BLaER1 treated with 17β-estradiol and CSF1 and Interleukin-3, amounts not matched to agents 10 nM and 100 nM (cell line): ENCODE results near the gene IRF2.

Experiments
- H3K27ac ChIP-seq, 11 experiments: shearing (Covaris generic); formaldehyde crosslinking; 2 replicates each; pipeline ENCODE4 v1.8.1; 2022
- H3K27me3 ChIP-seq, 11 experiments: shearing (Covaris generic); formaldehyde crosslinking; 2 replicates each; pipeline ENCODE4 v1.8.1; 2022
- H3K36me3 ChIP-seq, 11 experiments: shearing (Covaris generic); formaldehyde crosslinking; 2 replicates each; pipeline ENCODE4 v1.8.1; 2022
- H3K4me1 ChIP-seq, 10 experiments: shearing (Covaris generic); formaldehyde crosslinking; 2 replicates each; pipeline ENCODE4 v1.8.1; 2022
- H3K4me2 ChIP-seq, 11 experiments: shearing (Covaris generic); formaldehyde crosslinking; 2 replicates each; pipeline ENCODE4 v1.8.1; 2022
- H3K4me3 ChIP-seq, 10 experiments: shearing (Covaris generic); formaldehyde crosslinking; 2 replicates each; pipeline ENCODE4 v1.8.1; 2022
- H3K9ac ChIP-seq, 11 experiments: shearing (Covaris generic); formaldehyde crosslinking; 2 replicates each; pipeline ENCODE4 v1.8.1; 2022
- H3K9me3 ChIP-seq, 11 experiments: shearing (Covaris generic); formaldehyde crosslinking; replicated peaks in 1 of 11; 2 replicates each; pipeline ENCODE4 v1.8.1; 2022
- H4K20me1 ChIP-seq, 11 experiments: shearing (Covaris generic); formaldehyde crosslinking; 2 replicates each; pipeline ENCODE4 v1.8.1; 2022
- Cebpa-rat ChIP-seq, 11 experiments: shearing (Covaris generic); IDR thresholded peaks; 2 replicates each; pipeline ENCODE4 v1.8.1; 2022

The IRF2 gene

DNA sequence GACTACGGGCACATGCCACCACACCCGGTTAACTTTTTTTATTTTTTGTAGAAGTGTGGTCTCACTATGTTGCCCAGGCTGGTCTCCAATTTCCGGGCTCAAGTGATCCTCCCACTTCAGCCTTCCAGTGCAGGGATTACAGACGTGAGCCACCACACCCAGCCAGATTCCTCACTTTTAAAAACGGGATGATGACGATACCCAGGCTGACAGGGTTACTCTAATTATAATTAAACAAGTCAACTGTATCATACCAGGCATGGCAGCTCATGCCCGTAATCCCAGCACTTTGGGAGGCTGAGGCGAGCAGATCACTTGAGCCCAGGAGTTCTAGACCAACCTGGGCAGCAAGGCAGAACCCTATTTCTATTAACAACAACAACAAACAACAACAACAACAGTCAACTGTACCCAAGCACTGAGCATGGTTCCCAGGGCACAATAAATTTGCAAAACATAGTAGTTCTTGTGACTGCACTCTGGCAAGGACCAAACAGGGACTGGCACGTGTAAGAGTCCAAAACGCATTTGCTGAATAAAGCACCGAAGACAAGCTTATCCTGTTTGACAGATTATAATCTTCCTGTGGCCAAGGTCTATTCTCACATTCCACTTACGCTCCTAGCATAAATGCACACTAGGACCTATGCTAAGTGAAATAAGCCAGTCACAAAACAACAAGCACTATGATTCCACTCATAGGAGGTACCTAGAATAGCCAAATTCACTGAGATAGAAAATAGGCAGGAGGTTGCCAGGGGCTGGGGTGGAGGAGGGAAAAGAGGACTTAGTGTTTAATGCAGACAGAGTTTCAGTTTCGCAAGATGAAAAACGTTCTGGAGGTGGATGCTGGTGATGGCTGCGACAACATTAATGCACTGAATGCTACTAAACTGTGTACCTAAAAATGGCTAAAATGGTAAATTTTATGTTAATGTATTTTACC, 77.5 kb downstream of the IRF2 start:
- Histone ChIP-seq H4K20me1 (no peaks in the 10 kb centered on the region), H3K36me3 (peaks cover 41 to 55% (median 51%) of the 10 kb centered on the region in 11 experiments), H3K9ac (peak overlapping the region in 10 of 11 experiments; percentile 14 to 88 (median 78); a peak in 19 of 22 replicates), H3K4me2 (peak overlapping the region; percentile 77 to 98 (median 93)), H3K9me3 (0 out of 22 replicates have a peak, but pooled peaks cover 0 to 7% (median 0%) of the 10 kb centered on the region in 11 experiments), H3K27ac (peak overlapping the region; percentile 41 to 98 (median 90); a peak in 21 of 22 replicates), H3K4me1 (peaks cover 61 to 85% (median 66%) of the 10 kb centered on the region in 10 experiments), H3K4me3 (peak overlapping the region in 8 of 10 experiments; percentile 12 to 46 (median 22); a peak in 10 of 20 replicates), H3K27me3 (no peaks in the 10 kb centered on the region)
- no peak for TF ChIP-seq Cebpa-rat (IDR thresholded peaks at IDR 0.05)

DNA sequence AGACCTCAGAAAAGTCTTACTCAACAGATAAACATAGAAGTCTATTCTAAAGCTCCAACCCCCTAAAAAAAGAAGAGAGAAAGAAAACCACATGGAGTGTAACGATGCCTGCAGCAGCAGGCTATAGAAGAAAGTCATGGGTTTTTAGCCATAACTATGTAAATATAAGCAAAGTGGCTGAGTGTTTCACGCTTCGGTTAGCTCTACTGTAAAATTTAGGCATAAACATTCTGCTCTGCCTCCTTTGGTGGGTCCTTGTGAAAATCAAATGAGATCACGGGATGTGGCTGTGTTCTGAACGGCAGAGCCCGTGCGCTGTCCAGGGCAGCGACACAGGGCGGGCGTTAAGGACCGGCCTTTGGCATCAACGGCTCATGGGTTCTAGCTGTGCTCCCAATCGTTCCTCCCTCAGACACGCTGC, 78.4 kb downstream of the IRF2 start:
- H3K27ac ChIP-seq: peak overlapping the region; percentile 41 to 98 (median 90); a peak in 21 of 22 replicates
- peak overlapping the region; percentile 56 to 88 (median 78); a peak in 21 of 22 replicates for H3K9ac ChIP-seq
- peak overlapping the region in 9 of 10 experiments; percentile 1 to 46 (median 24); a peak in 15 of 20 replicates for H3K4me3 ChIP-seq
- peaks cover 0 to 13% (median 0%) of the 10 kb centered on the region in 11 experiments; a peak in 6 of 22 replicates for H3K9me3 ChIP-seq
- peaks cover 69 to 92% (median 75%) of the 10 kb centered on the region in 10 experiments for H3K4me1 ChIP-seq
- no peaks in the 10 kb centered on the region for H4K20me1 ChIP-seq
- H3K27me3 ChIP-seq: no peaks in the 10 kb centered on the region
- 0 out of 22 replicates have a peak, but pooled peaks of 1 of the 11 experiments have one; percentile 12 for TF ChIP-seq Cebpa-rat (IDR thresholded peaks at IDR 0.05)
- H3K4me2 ChIP-seq: peak overlapping the region; percentile 77 to 98 (median 93)
- peaks cover 40 to 55% (median 51%) of the 10 kb centered on the region in 11 experiments for H3K36me3 ChIP-seq

DNA sequence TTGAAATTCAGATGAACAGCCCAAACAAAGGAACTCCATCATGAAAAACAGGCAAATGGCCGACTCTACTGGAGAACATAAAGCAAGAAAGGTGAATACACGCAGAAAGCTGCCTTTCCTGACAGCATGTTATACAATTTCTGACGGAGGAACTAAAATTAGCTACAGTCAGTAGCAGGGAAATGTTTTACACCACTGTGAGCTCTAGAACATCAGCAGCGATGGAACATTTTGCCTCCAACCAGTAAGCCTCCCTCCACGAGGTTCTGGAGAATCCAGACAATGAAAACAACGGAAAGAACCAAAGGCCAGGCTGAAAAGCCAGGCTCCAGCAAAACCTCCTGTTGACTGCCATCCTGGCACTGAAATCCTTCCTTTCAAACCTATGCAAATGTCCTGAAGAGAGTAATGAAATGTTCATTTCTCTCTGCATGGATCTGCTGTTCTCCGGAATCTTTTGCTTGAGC, 78.9 kb downstream of the IRF2 start:
- peak overlapping the region in 9 of 10 experiments; percentile 1 to 46 (median 24); a peak in 13 of 20 replicates for H3K4me3 ChIP-seq
- no peak for TF ChIP-seq Cebpa-rat (IDR thresholded peaks at IDR 0.05)
- peak overlapping the region; percentile 77 to 98 (median 93) for H3K4me2 ChIP-seq
- H3K9ac ChIP-seq: peak overlapping the region; percentile 56 to 88 (median 78); a peak in 21 of 22 replicates
- no peaks in the 10 kb centered on the region for H3K27me3 ChIP-seq
- peaks cover 0 to 16% (median 0%) of the 10 kb centered on the region in 11 experiments; a peak in 6 of 22 replicates for H3K9me3 ChIP-seq
- H4K20me1 ChIP-seq: no peaks in the 10 kb centered on the region
- H3K27ac ChIP-seq: peak overlapping the region; percentile 41 to 98 (median 90); a peak in 21 of 22 replicates
- peaks cover 40 to 55% (median 51%) of the 10 kb centered on the region in 11 experiments for H3K36me3 ChIP-seq
- H3K4me1 ChIP-seq: peaks cover 74 to 92% (median 80%) of the 10 kb centered on the region in 10 experiments

DNA sequence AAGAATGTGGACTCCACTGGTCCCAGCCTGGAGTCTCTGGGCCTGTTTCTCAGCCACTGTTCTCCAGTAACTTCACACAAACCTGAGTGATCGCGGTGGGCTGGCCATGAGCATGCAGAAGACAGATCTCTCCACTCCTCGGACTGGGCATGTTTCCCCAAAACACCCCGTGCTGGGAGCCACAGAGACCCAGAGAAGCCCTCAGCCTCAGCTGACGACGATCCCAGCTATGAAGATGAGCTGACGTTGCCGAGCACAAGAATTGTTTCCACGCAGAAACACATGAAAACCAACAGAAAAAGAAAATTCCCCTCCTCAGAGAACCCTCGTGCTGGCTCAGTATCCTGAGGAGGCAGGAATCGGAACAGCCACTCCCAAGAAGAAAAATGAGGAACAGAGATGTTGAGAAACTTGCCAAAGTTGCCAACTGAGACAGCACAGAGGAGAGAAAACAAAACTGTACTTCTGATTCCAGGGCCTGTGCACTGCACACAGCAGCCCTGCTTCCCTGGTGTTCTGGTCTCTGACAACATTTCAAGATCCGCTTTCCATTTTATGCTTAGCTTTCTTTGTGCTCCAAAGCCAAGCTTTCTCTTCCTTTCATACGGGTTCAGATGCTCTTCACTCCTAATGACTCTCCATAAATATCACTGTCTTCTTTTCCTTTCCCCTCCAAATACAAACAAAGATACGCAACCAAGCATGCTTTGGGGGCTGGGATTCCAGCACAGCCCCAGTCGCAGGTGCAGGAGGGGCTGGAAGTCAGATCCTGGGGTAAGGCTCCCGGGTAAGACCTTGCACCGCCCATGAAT, 81.4 kb downstream of the IRF2 start:
- peaks cover 39 to 55% (median 51%) of the 10 kb centered on the region in 11 experiments for H3K36me3 ChIP-seq

DNA sequence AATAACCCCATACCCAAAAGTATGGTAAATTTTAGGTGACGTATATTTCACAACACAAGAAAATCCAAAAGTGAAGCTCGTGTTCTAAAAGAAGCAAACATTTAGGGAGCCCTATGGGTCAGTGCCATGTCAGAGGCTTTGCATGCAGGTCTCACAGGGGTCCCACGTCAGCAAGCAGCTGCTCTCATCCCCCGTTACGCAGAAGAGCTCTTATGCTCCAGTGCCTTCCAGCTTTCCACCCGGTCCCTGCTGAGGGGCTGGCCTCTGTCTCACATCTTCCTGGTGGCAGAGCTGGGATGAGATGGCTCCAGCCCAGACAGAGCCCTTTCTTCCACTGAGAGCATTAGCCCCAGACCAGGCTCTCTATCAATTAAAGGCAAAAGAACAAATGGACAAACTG, 82.0 kb downstream of the IRF2 start:
- H3K27me3 ChIP-seq: no peaks in the 10 kb centered on the region
- peak overlapping the region in 9 of 10 experiments; percentile 13 to 62 (median 38); a peak in 15 of 20 replicates for H3K4me3 ChIP-seq
- TF ChIP-seq Cebpa-rat (IDR thresholded peaks at IDR 0.05): no peak
- H4K20me1 ChIP-seq: no peaks in the 10 kb centered on the region
- H3K9me3 ChIP-seq: peaks cover 0 to 15% (median 0%) of the 10 kb centered on the region in 11 experiments; a peak in 8 of 22 replicates
- peaks cover 36 to 51% (median 47%) of the 10 kb centered on the region in 11 experiments for H3K36me3 ChIP-seq
- H3K4me2 ChIP-seq: peak overlapping the region; percentile 77 to 98 (median 93)
- H3K4me1 ChIP-seq: peaks cover 94 to 100% (median 100%) of the 10 kb centered on the region in 10 experiments
- peak overlapping the region; percentile 74 to 98 (median 90) for H3K27ac ChIP-seq
- H3K9ac ChIP-seq: peak overlapping the region; percentile 71 to 88 (median 78)

More for the DNA sequence above, 81.4 kb downstream of the IRF2 start:
- H4K20me1 ChIP-seq: no peaks in the 10 kb centered on the region
- peak overlapping the region; percentile 77 to 98 (median 93) for H3K4me2 ChIP-seq
- peak overlapping the region in 9 of 10 experiments; percentile 13 to 62 (median 38); a peak in 17 of 20 replicates for H3K4me3 ChIP-seq
- H3K9me3 ChIP-seq: peaks cover 0 to 15% (median 0%) of the 10 kb centered on the region in 11 experiments; a peak in 8 of 22 replicates
- TF ChIP-seq Cebpa-rat (IDR thresholded peaks at IDR 0.05): peak in 1 of 11 experiments; percentile 10; a peak in 1 of 22 replicates
- H3K27me3 ChIP-seq: no peaks in the 10 kb centered on the region
- H3K9ac ChIP-seq: peak overlapping the region; percentile 71 to 88 (median 78)
- peak overlapping the region; percentile 74 to 98 (median 90) for H3K27ac ChIP-seq
- H3K4me1 ChIP-seq: peaks cover 94 to 100% (median 100%) of the 10 kb centered on the region in 10 experiments

DNA sequence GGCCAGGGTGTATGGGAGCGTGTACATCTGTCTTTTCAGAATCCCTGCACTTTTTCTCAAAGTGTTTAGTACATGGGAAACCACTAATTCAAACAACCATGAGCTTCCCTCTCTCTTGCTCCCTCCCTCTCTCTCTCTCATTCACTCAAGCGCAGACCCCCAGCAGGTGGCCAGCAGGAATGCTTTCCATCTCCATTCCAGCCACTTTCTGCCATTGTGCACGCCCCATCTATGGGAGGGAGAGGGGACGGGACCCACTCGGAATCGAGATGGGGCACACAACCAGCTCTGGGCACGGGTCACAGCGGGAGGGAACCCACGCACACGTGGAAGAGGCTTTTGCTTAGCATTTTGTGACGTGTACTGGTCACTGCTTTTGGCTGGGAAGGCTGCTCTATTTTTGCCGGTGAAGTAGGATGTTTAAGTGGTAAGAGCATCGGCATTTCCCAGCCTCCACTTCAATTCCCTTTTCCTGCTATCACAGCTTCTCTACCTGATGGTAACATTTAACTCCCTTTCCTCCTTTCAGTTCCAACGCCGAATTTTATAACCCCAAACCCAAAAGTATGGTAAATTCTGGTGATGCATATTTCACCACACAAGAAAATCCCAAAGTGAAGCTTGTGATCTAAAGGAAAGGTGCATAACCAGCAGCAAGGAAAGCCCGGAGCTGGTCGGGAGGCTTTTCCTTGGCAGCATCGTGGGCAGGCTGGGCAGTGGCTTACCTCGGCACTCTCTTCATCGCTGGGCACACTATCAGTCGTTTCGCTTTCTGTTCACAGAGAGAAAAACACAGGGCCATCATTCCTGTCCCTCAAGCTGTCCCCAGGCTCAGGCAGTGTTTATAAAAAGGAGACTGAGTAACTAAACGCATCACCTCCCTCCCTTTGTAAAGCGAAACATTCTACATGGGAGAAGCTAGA, 84.1 kb downstream of the IRF2 start:
- no peak for TF ChIP-seq Cebpa-rat (IDR thresholded peaks at IDR 0.05)
- Histone ChIP-seq H3K9ac (peak overlapping the region in 3 of 11 experiments; percentile 4 to 88 (median 24); a peak in 3 of 22 replicates), H3K4me3 (no peak overlapping the region), H3K27ac (peak overlapping the region in 8 of 11 experiments; percentile 89 to 98 (median 92); a peak in 17 of 22 replicates), H3K4me1 (peaks cover 94 to 100% (median 100%) of the 10 kb centered on the region in 10 experiments), H3K4me2 (peak overlapping the region; percentile 77 to 98 (median 93)), H3K27me3 (no peaks in the 10 kb centered on the region), H4K20me1 (no peaks in the 10 kb centered on the region), H3K36me3 (peaks cover 36 to 51% (median 47%) of the 10 kb centered on the region in 11 experiments), H3K9me3 (peaks cover 0 to 15% (median 0%) of the 10 kb centered on the region in 11 experiments; a peak in 8 of 22 replicates)

DNA sequence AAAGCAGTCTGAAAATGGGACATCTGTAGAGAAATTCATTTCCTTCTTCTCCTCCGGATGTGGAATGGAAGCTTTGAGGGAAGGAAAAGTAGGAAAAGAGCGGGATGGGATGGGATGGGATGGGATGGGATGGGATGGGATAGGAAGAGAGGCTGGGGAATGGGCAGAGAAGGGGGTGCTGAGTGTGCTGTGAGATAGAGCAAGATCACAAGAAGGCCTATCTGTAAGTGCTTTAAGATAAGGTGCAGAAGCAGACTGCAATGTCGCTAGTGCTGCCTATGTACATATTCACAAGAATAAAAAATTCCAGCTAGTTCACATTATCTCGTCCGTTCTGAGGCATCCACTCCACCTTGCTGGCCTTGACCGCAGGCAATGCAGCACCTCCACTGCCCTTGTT, 86.2 kb downstream of the IRF2 start:
- Histone ChIP-seq H3K36me3 (peaks cover 36 to 50% (median 47%) of the 10 kb centered on the region in 11 experiments), H3K27me3 (no peaks in the 10 kb centered on the region), H3K9ac (peak overlapping the region in 5 of 11 experiments; percentile 1 to 83 (median 72); a peak in 9 of 22 replicates), H3K4me1 (peaks cover 94 to 100% (median 100%) of the 10 kb centered on the region in 10 experiments), H3K9me3 (peaks cover 0 to 15% (median 0%) of the 10 kb centered on the region in 11 experiments; a peak in 8 of 22 replicates), H3K4me3 (no peak overlapping the region), H3K27ac (peak overlapping the region in 9 of 11 experiments; percentile 26 to 98 (median 90); a peak in 16 of 22 replicates), H3K4me2 (peak overlapping the region; percentile 21 to 98 (median 93); a peak in 20 of 22 replicates), H4K20me1 (peaks cover 0 to 3% (median 0%) of the 10 kb centered on the region in 11 experiments; a peak in 1 of 22 replicates)
- no peak for TF ChIP-seq Cebpa-rat (IDR thresholded peaks at IDR 0.05)
